ENCODE measurements around the gene CRYBG2. TPM values are rescaled to one million over a fixed set of nuclear protein-coding genes. Genes with fewer than 3 reads are reported as not detected.

CRYBG2 gene
- total RNA-seq, 1 donor from 2014 or later, result 19.5 TPM

DNA sequence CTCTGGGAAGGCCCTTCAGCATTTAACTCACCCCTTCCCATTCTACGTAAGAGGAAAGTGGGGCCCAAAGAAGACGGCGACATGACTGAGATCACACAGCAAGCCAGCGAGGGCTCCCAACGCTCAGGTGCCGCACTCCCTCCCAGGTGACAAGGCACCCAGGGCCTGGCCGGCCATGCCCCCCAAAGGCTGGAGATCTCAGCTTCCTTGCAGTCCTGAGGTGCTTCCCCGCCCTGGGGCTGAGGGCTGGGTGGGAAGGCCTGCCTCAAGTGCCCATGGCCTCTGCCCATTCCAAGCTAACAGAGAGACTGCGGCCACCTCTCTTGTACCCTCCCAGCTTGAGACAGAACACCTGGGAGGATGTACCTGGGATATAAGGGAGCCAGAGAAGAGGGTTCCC is 1.0 kb upstream of the CRYBG2 start:
- FAIRE-seq (no peak), DNase-seq (ENCODE audit: low read depth) (no peak)
- Histone ChIP-seq H3K4me3 (ENCODE audit: low read depth, low read length) (no peak overlapping the region), H3K36me3 (ENCODE audit: control insufficient read depth, insufficient read depth, low read length) (no peaks in the 10 kb centered on the region), H3K27me3 (ENCODE audit: control insufficient read depth, insufficient read depth, low read length) (no peaks in the 10 kb centered on the region)
- TF ChIP-seq, protein P1, sequence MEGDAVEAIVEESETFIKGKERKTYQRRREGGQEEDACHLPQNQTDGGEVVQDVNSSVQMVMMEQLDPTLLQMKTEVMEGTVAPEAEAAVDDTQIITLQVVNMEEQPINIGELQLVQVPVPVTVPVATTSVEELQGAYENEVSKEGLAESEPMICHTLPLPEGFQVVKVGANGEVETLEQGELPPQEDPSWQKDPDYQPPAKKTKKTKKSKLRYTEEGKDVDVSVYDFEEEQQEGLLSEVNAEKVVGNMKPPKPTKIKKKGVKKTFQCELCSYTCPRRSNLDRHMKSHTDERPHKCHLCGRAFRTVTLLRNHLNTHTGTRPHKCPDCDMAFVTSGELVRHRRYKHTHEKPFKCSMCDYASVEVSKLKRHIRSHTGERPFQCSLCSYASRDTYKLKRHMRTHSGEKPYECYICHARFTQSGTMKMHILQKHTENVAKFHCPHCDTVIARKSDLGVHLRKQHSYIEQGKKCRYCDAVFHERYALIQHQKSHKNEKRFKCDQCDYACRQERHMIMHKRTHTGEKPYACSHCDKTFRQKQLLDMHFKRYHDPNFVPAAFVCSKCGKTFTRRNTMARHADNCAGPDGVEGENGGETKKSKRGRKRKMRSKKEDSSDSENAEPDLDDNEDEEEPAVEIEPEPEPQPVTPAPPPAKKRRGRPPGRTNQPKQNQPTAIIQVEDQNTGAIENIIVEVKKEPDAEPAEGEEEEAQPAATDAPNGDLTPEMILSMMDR (IDR thresholded peaks at IDR 0.05; ENCODE audit: insufficient read depth, low read length, severe bottlenecking), result no peak

DNA sequence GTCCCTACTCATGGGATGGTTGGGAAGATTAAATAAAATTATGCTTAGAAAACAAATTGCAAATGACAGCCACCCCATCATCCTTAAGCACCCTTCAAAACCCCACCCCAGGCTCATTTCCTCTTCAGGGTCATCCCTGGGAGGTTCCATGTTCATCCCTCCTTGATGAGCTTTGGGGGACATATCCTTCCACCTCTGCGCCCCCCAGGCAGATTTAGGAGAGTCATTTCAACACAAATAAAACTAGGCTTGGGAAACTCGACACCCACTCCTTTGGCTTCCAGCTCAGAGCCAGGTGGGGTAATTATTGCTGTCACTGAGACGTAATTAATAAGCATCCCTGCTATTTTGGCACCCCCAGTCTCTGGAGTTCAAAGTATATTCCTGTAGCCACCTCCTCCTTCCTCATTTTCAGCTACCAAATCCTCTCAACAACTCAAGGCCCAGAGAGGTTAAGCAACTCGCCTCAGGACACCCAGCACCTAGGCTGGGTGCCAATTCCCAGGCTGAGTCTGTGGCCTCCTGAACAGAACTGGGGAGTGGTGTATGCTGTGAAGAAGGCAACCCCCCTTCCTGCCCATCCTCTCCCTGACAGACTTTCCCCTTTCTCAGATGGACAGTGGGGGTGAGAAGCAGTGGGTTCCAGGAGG is 595 bp downstream of the CRYBG2 start:
- H3K36me3 ChIP-seq (ENCODE audit: control insufficient read depth, insufficient read depth, low read length), result no peaks in the 10 kb centered on the region
- DNase-seq (ENCODE audit: low read depth) (no peak), FAIRE-seq (no peak)
- H3K4me3 ChIP-seq (ENCODE audit: low read depth, low read length), result peak overlapping the region; percentile 56
- TF ChIP-seq, protein P1 (IDR thresholded peaks at IDR 0.05; ENCODE audit: insufficient read depth, low read length, severe bottlenecking), result no peak
- H3K27me3 ChIP-seq (ENCODE audit: control insufficient read depth, insufficient read depth, low read length), result no peaks in the 10 kb centered on the region

DNA sequence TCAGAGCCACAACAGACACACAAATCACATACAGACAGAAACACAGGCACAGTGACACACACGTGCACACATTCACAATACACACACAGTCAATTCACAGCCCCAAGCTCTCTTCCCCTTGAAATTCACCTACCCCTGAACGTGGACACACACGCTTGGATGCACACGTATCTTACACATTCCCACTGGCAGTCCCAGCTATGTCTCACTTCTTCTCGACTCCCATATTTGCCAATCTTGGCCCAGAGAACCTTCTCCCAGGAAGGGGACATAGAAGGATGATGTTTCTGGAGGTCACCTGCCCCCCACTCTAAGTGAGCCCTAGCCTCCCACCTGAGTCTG is 1.6 kb downstream of the CRYBG2 start:
- FAIRE-seq, result peak; percentile 77
- DNase-seq (ENCODE audit: low read depth), result no peak
- H3K27me3 ChIP-seq (ENCODE audit: control insufficient read depth, insufficient read depth, low read length), result no peaks in the 10 kb centered on the region
- H3K36me3 ChIP-seq (ENCODE audit: control insufficient read depth, insufficient read depth, low read length), result peaks cover 3% of the 10 kb centered on the region
- peak overlapping the region; percentile 56 for H3K4me3 ChIP-seq (ENCODE audit: low read depth, low read length)
- TF ChIP-seq, protein P1 (IDR thresholded peaks at IDR 0.05; ENCODE audit: insufficient read depth, low read length, severe bottlenecking), result no peak

DNA sequence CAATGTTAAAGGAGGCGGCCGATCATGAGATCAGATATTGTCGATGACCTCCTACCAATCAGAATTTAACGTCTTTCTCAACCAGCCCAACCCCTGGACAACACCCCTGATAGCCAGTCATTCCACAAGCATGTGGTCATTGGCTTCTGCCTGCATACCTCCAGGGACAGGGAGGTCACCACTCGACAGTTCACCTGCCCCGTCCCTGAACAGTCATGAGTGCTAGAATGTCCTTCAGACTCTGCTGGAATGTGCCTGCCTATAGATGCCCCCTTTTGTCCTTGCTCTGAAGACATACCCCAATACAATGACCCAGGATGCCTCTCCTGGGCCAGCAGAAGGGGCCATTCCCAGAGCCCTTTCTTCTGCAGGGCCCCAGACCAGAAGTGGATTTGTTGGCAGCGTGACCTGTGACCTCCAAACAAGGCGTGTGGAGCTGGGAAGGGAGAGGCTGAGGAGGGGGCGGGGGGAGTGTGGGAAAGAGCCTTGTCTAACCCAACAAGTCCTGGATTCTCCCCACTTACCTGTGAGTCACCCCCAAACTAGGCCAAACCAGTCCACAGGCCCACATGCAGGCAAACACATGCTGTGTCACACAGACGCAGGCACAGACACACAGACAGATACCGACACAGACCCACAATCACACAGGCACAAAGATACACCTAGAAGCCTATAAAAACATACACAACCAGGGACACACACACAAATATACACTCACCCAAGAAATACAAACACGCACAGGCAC is 2.2 kb downstream of the CRYBG2 start:
- DNase-seq (ENCODE audit: low read depth), result peak; percentile 92
- FAIRE-seq, result peak; percentile 96
- H3K27me3 ChIP-seq (ENCODE audit: control insufficient read depth, insufficient read depth, low read length), result no peaks in the 10 kb centered on the region
- peaks cover 3% of the 10 kb centered on the region for H3K36me3 ChIP-seq (ENCODE audit: control insufficient read depth, insufficient read depth, low read length)
- TF ChIP-seq, protein P1 (IDR thresholded peaks at IDR 0.05; ENCODE audit: insufficient read depth, low read length, severe bottlenecking), result no peak
- peak overlapping the region; percentile 56 for H3K4me3 ChIP-seq (ENCODE audit: low read depth, low read length)

DNA sequence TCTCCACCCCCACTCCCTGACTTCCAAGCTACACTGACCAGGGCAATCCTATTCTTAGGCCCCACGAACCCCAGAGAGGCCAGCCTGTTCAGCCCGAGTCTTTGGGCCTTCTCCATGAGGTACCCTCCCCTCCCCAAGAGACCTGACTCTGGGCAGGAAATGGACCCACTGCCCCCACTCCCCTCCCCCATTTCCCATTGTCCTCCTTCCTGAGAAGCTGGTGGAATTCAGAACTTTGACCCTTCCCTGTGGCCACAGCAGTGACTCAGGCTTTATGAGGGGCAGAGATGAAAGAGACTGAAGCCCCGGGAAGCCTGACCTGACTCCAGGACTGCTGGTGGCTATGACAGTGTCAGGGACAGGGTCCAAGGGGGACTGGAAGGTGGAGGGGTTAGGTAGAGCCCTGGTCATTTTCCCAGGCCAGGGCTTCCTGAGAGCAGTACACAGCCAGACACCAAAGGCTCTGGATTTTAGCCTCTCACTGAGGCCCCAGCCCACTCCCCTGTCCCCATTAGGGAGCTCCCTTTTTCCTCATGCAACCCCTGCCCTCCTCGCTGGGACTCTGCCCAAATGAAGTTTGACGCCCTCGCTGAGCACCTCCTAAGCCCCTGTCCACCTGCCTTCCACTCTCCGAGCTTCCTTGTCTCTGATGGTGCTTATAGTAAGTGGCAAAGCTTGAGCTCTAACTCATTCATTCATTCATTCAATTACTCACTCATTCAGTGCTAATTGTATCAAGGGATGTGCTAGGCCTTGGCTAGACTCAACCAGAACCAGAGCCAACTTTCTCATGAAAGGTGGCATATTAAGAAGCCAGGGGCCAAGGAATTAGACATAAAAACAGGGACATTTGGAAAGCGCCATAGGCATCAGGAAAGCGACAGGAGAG is 3.0 kb downstream of the CRYBG2 start:
- FAIRE-seq, result no peak

More for the DNA sequence above, 3.0 kb downstream of the CRYBG2 start:
- no peaks in the 10 kb centered on the region for H3K27me3 ChIP-seq (ENCODE audit: control insufficient read depth, insufficient read depth, low read length)
- DNase-seq (ENCODE audit: low read depth), result no peak
- TF ChIP-seq, protein P1 (IDR thresholded peaks at IDR 0.05; ENCODE audit: insufficient read depth, low read length, severe bottlenecking), result no peak
- H3K4me3 ChIP-seq (ENCODE audit: low read depth, low read length), result no peak overlapping the region
- H3K36me3 ChIP-seq (ENCODE audit: control insufficient read depth, insufficient read depth, low read length), result peaks cover 7% of the 10 kb centered on the region
